CD4-positive, alpha-beta T cell treated with Interleukin-4 for 4 hours (primary cell): Measurements from ENCODE around the gene HPS1.

Experiments
- DNase-seq: peaks from one replicate; pipeline ENCODE4 v3.0.0-alpha.2; 2020

HPS1 gene

GRCh38 chr10:98446661-98447221 is at the start of gene HPS1:
Gene HPS1 (minus strand): TSS chr10:98446935. CDS start chr10:98443240, 3,695 bp downstream.
- DNase-seq, result peak; percentile 71

- DNase-seq, result no peak
These were observed 46.0 kb upstream of the HPS1 start for GRCh38 chr10:98492763-98493162.

- no peak for DNase-seq
These were observed 43.1 kb upstream of the HPS1 start for GRCh38 chr10:98489561-98490481.

- DNase-seq, result no peak
These were observed 42.1 kb upstream of the HPS1 start for GRCh38 chr10:98488669-98489430.

GRCh38 chr10:98487649-98488048 is 40.9 kb upstream of the HPS1 start:
- DNase-seq, result no peak

- no peak for DNase-seq
These were observed 39.7 kb upstream of the HPS1 start for GRCh38 chr10:98486421-98486820.

GRCh38 chr10:98485959-98486358 is 39.2 kb upstream of the HPS1 start:
- DNase-seq, result no peak

- no peak for DNase-seq
These were observed 36.9 kb upstream of the HPS1 start for GRCh38 chr10:98483658-98484057.

- DNase-seq, result no peak
These were observed 35.4 kb upstream of the HPS1 start for GRCh38 chr10:98482096-98482495.

- DNase-seq, result no peak
These were observed 34.7 kb upstream of the HPS1 start for GRCh38 chr10:98481404-98481945.

GRCh38 chr10:98478430-98479222 is 31.9 kb upstream of the HPS1 start:
- DNase-seq, result no peak

GRCh38 chr10:98477861-98478260 is 31.1 kb upstream of the HPS1 start:
- DNase-seq, result no peak

GRCh38 chr10:98474628-98475027 is 27.9 kb upstream of the HPS1 start:
- DNase-seq, result no peak

GRCh38 chr10:98472196-98472595 is 25.5 kb upstream of the HPS1 start:
- DNase-seq, result no peak

- no peak for DNase-seq
These were observed 24.1 kb upstream of the HPS1 start for GRCh38 chr10:98470850-98471249.

- no peak for DNase-seq
These were observed 22.5 kb upstream of the HPS1 start for GRCh38 chr10:98469001-98469931.

- peak; percentile 80 for DNase-seq
These were observed 21.0 kb upstream of the HPS1 start for GRCh38 chr10:98467506-98468318.

GRCh38 chr10:98466861-98467505 is 20.2 kb upstream of the HPS1 start:
- no peak for DNase-seq

- DNase-seq, result no peak
These were observed 19.1 kb upstream of the HPS1 start for GRCh38 chr10:98465866-98466265.
